ENCODE measurements around the gene MCM10. TPM values are rescaled to one million over a fixed set of nuclear protein-coding genes. Genes with fewer than 3 reads are reported as not detected.
A peak's percentile ranks its signal among the peaks of the same experiment; 100 is the strongest.

MCM10 gene
- total and polyA plus RNA-seq, 7 donors, result 0.07 to 0.83 (median 0.17) TPM; not detected in 1

- H3K9me3 ChIP-seq, result no peaks in the 10 kb centered on the region
- H3K4me1 ChIP-seq, result peaks cover 15% of the 10 kb centered on the region
- DNase-seq (no peak), ATAC-seq (no peak)
- no peak overlapping the region for H3K4me3 ChIP-seq
- H3K27ac ChIP-seq, result peak overlapping the region; percentile 20
- no peak for TF ChIP-seq CTCF (IDR thresholded peaks at IDR 0.05)
- WGBS, 3 donors, result 51 to 71% (median 57%) methylated on average over 2 of the region's 2 CpGs
- no peaks in the 10 kb centered on the region for H3K36me3 ChIP-seq (ENCODE audit: insufficient read depth in 1 of 2, low read depth in 1 of 2)
- intact Hi-C loops (cut with DNase I), result no loop called here
- no peaks in the 10 kb centered on the region for H3K27me3 ChIP-seq (ENCODE audit: insufficient read depth in 3 of 3, low read length in 2 of 3)
Measured at GRCh38 chr10:13184276-13184675, 22.9 kb downstream of the MCM10 start.

DNA sequence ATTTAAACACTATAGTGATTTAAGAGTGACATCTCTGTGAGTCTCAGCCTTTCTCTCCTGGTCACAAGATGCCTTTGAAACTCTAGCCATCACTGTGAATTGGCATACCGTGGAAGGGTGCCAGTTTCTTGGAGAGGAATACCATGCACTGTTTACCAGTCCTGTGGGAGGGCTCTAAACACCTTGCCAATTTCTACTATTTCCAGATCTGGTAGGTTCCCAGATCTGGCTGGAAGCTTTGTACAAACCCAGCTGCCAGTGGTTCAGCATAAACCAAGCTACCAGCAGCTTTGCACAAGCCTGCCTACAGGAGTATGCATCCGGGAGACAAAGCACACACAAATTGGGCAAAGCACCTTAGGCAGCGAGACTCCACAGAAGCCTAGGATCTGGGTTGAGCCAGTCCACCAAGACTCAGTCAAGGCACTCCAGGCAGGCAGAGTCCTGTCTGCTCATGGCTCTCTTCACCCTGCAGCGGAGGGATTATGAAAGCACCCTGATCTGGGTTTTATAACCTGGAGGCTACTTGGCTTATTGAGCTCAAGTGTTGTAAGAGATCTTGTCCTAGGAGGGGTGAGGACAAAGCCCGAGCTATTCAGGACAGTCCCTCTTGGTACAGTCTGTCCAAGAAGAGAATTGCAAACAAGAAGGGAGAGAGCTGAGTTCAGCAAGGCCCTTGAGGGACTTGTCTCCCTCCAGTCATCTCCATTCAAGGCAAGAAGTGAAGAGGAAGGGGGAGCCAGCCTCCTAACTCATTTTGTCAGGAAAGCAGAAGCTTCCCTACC is 23.6 kb downstream of the MCM10 start:
- H3K4me1 ChIP-seq, result peaks cover 15% of the 10 kb centered on the region
- H3K9me3 ChIP-seq, result no peaks in the 10 kb centered on the region
- peak overlapping the region; percentile 33 for H3K4me3 ChIP-seq
- WGBS, 3 donors, result 31 to 57% (median 33%) methylated on average over 5 of the region's 5 CpGs
- no peaks in the 10 kb centered on the region for H3K36me3 ChIP-seq (ENCODE audit: insufficient read depth in 1 of 2, low read depth in 1 of 2)
- TF ChIP-seq CTCF (IDR thresholded peaks at IDR 0.05), result no peak
- H3K27ac ChIP-seq, result peak overlapping the region; percentile 54
- intact Hi-C loops (cut with DNase I), result no loop called here
- no peaks in the 10 kb centered on the region for H3K27me3 ChIP-seq (ENCODE audit: insufficient read depth in 3 of 3, low read length in 2 of 3)
- peak; percentile 65 to 93 (median 90) for ATAC-seq
- peak in 1 of 2 donors; percentile 59 for DNase-seq

- DNase-seq, result no peak
- H3K4me3 ChIP-seq, result no peak overlapping the region
- intact Hi-C loops (cut with DNase I), result no loop called here
Measured at GRCh38 chr10:13187135-13187534, 25.8 kb downstream of the MCM10 start.

DNA sequence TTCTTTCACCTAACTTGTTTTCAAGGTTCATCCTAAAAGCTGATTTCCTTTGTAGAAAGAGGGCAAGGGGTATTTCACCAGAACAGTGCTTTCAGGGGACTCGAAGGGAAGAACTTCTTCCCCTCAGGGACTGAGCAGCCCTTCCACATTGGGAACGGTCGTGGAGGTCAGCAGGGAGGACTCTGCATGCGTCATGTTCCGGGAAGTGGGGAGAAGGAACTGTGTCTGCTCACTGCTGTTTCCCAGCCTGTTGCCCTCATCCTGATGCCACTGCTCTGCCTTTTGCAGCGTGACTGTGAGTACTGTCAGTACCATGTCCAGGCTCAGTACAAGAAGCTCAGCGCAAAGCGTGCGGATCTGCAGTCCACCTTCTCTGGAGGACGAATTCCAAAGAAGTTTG is 27.2 kb downstream of the MCM10 start:
- Histone ChIP-seq H3K36me3 (ENCODE audit: insufficient read depth in 1 of 2, low read depth in 1 of 2) (no peaks in the 10 kb centered on the region), H3K27ac (no peak overlapping the region), H3K4me3 (no peak overlapping the region), H3K9me3 (no peaks in the 10 kb centered on the region), H3K27me3 (ENCODE audit: insufficient read depth in 3 of 3, low read length in 2 of 3) (no peaks in the 10 kb centered on the region), H3K4me1 (peaks cover 15% of the 10 kb centered on the region)
- intact Hi-C loops (cut with DNase I), result no loop called here
- ATAC-seq (no peak), DNase-seq (peak in 1 of 2 donors; percentile 55)
- WGBS, 3 donors, result 87 to 96% (median 90%) methylated on average over 10 of the region's 10 CpGs
- TF ChIP-seq CTCF (IDR thresholded peaks at IDR 0.05), result no peak

More at GRCh38 chr10:13187135-13187534, 25.8 kb downstream of the MCM10 start:
- WGBS, 3 donors, result 96 to 100% (median 98%) methylated on average over 3 of the region's 3 CpGs
- Histone ChIP-seq H3K9me3 (no peaks in the 10 kb centered on the region), H3K4me1 (peaks cover 15% of the 10 kb centered on the region), H3K27me3 (ENCODE audit: insufficient read depth in 3 of 3, low read length in 2 of 3) (no peaks in the 10 kb centered on the region), H3K36me3 (ENCODE audit: insufficient read depth in 1 of 2, low read depth in 1 of 2) (no peaks in the 10 kb centered on the region), H3K27ac (no peak overlapping the region)
- no peak for TF ChIP-seq CTCF (IDR thresholded peaks at IDR 0.05)
- no peak for ATAC-seq
